ENCODE measurements around the gene PALB2.
A peak's percentile ranks its signal among the peaks of the same experiment; 100 is the strongest.

Gene PALB2

DNA sequence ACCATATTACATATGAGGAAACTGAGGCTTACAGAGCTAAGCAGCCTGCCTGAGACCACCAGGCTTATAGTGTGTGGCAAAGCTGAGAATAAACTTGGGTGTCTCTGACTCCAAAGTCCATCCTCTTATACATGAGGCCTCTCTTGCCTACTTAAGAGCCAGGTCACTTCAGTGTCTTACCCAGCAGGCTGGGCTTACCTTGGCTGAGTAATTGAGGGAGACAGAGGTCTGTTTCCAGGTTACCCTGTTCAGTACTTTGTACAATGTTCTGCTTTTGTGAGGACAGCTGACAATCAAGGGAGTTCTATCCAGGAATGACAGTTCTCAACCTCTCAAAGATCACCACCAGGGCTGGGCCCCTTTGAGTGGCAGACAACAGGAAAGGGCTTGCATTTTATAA, 59.3 kb downstream of the PALB2 start:
- no peaks in the 10 kb centered on the region for H3K9me3 Mint-ChIP-seq
- no peak overlapping the region for H3K27ac Mint-ChIP-seq
- no peaks in the 10 kb centered on the region for H3K27me3 Mint-ChIP-seq
- DNase-seq (no peak), ATAC-seq (replicated peaks) (no peak)
- no peaks in the 10 kb centered on the region for H3K4me1 Mint-ChIP-seq
- no peak overlapping the region for H3K4me3 Mint-ChIP-seq
- peaks cover 28 to 47% of the 10 kb centered on the region in 2 donors for H3K36me3 Mint-ChIP-seq

DNA sequence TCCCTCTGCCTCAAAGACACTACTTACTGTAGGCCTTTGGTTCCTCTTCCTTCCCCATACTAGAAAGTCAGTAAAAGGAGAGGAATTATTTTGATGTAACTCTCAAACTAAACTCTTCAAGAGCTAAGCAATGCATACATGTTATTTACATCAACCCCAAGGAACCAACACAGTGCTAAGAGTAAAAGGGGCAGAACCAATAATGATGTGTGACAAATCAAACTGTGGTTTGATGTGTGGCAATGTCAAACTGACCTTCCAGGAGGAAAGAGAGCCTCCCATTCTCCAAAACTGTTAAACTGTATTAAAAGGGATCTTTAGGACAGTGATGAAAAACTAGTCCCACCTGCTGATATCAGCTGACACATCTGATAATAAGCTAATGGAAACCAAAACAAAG, 60.7 kb downstream of the PALB2 start:
- Mint-ChIP-seq H3K36me3 (peaks cover 31 to 56% of the 10 kb centered on the region in 2 donors), H3K4me1 (no peaks in the 10 kb centered on the region), H3K4me3 (no peak overlapping the region), H3K27me3 (no peaks in the 10 kb centered on the region), H3K9me3 (no peaks in the 10 kb centered on the region), H3K27ac (no peak overlapping the region)
- DNase-seq (no peak), ATAC-seq (replicated peaks) (no peak)

DNA sequence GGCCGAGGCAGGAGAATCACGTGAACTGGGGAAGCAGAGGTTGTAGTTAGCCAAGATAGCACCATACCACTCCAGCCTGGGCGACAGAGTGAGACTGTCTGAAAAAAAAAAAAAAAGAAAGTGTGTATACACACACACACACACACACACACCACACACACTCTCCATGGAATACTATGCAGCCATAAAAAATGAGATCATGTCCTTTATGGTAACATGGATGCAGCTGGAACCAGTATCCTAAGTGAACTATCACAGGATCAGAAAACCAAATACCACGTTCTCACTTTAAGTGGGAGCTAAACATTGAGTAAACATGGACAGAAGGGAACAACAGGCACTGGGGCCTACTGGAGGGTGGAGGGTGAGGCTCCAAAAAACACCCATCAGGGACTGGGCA, 61.7 kb downstream of the PALB2 start:
- ATAC-seq (replicated peaks) (no peak), DNase-seq (no peak)
- peaks cover 33 to 61% of the 10 kb centered on the region in 2 donors for H3K36me3 Mint-ChIP-seq
- no peak overlapping the region for H3K4me3 Mint-ChIP-seq
- H3K9me3 Mint-ChIP-seq: no peaks in the 10 kb centered on the region
- H3K27ac Mint-ChIP-seq: no peak overlapping the region
- H3K27me3 Mint-ChIP-seq: no peaks in the 10 kb centered on the region
- H3K4me1 Mint-ChIP-seq: no peaks in the 10 kb centered on the region

DNA sequence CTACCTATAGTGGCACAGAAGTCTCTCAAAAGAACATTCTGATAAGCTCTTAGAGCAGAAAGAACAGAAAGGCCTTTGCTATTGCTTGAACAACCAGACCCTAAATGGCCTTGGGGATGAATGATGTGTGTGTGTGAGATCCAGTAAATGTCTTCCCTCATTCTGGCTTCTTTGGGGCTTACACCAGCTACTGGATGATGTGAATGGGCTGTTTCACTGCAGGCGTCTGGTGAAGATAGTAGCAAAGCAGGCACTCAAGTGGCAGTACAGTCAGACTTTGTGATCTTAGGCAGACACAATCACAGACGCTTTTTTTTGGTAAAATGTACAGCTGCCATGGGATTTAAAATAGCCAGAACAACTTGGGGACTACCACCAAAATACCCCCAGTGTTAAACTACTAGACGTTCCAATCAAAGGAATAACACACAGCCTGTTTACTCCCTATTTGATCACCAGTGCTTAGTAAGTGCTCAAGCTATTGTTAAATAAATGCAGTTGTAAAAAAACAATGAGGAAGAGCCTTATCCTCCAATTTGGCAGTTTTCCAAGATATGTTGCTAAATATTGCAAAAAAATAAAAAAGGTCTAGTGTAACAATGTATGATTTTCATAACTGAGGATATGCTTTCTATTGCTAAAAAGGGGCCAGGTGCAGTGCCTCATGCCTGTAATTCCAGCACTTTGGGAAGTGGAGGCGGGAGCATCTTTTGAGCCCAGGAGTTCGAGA, 62.8 kb downstream of the PALB2 start:
- H3K27ac Mint-ChIP-seq: no peak overlapping the region
- DNase-seq: no peak

DNA sequence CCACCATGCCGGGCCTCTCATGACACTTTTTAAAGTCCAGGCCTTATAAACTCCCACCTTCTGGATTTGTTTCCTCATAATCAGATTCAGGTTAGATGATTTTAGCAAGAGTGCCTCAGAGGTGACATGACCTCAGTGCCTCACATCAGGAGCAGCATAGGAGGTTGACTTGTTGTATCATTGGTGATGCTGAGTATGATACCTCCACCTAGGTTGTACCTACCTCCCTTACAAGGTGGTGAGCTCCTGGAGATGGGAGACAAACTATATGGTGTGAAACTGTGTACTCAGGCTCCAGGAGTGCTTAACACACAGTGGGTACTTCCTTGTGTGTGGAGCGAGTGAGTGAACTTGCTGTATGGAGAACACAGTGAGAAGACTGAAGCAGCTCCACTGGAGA, 63.6 kb downstream of the PALB2 start:
- Mint-ChIP-seq H3K4me3 (no peak overlapping the region), H3K36me3 (peaks cover 32 to 63% of the 10 kb centered on the region in 2 donors), H3K27me3 (no peaks in the 10 kb centered on the region)

More for the DNA sequence above, 62.8 kb downstream of the PALB2 start:
- Mint-ChIP-seq H3K4me3 (no peak overlapping the region), H3K36me3 (peaks cover 37 to 66% of the 10 kb centered on the region in 2 donors), H3K9me3 (no peaks in the 10 kb centered on the region), H3K4me1 (no peaks in the 10 kb centered on the region), H3K27me3 (no peaks in the 10 kb centered on the region)
- ATAC-seq (replicated peaks): no peak

DNA sequence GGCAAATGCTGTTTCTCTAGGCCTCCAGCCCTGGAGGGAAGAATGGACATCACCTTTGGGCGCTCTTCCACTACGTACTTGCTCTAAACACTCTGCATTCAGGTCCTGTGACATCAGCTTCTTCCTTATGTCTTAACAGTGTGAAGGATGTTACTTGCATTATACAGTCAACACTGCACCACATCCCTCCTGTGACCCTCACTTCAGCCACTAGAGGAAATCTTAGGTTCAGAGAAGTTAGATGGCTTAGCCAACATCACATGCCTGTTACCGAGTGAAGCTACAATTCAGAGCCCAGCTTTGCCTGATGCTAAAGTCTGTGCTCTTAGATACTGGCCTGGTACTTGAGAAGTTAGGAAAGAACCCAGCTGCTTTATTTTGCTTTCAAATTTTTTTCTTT, 65.3 kb downstream of the PALB2 start:
- Mint-ChIP-seq H3K27me3 (no peaks in the 10 kb centered on the region), H3K9me3 (no peaks in the 10 kb centered on the region), H3K27ac (no peak overlapping the region), H3K36me3 (peaks cover 34 to 73% of the 10 kb centered on the region in 2 donors), H3K4me3 (no peak overlapping the region), H3K4me1 (peaks cover 7 to 10% of the 10 kb centered on the region in 2 donors)
- DNase-seq: no peak
- no peak for ATAC-seq (replicated peaks)

More for the DNA sequence above, 63.6 kb downstream of the PALB2 start:
- DNase-seq (no peak), ATAC-seq (replicated peaks) (no peak)
- Mint-ChIP-seq H3K27ac (peak overlapping the region; percentile 44), H3K9me3 (no peaks in the 10 kb centered on the region), H3K4me1 (no peaks in the 10 kb centered on the region)

DNA sequence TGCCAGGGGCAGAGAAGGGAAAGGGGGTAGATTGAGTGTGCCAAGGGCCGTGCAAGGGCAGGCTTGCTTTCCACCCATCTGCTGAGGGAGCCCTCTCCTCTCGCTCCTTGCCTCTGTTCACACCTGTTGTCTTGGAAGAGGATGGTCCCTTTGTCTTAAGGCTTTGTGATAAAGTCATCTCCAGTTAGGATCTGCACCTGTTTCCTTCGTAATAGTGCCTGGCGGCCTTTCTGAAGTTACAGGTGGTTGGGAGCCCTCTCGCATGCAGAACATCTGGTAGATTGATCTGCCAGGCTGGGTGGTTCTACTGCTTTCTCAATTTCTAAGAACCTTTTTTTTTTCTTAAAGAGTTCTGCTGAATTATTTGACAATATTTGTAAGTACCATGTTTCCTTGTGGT, 67.3 kb downstream of the PALB2 start:
- DNase-seq (no peak), ATAC-seq (replicated peaks) (no peak)
- Mint-ChIP-seq H3K27ac (no peak overlapping the region), H3K4me3 (no peak overlapping the region), H3K4me1 (peaks cover 20 to 22% of the 10 kb centered on the region in 2 donors), H3K36me3 (peaks cover 30 to 67% of the 10 kb centered on the region in 2 donors), H3K27me3 (no peaks in the 10 kb centered on the region), H3K9me3 (peaks cover 2 to 3% of the 10 kb centered on the region in 2 donors)

DNA sequence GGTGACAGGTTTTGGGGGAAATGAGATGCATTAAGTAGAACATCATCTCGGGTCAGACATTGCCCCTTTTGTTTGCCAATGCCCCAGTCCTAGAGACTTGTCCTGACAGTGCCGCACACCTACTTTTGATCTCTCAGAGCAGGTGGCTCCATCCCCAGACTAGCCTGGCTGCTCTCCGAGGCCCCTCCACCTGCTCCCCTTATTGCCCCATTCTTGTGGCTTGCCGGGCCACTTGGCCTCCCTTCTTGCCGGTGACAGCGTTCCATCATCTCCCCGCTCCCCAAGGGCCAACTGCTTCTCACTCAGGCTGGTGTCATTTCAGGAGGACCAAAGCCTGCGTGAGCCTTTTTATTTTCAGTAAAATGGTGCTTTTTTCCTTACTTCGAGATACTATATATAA, 68.7 kb downstream of the PALB2 start:
- DNase-seq: no peak
- Mint-ChIP-seq H3K9me3 (peaks cover 2 to 3% of the 10 kb centered on the region in 2 donors), H3K27me3 (no peaks in the 10 kb centered on the region), H3K4me1 (peaks cover 20 to 22% of the 10 kb centered on the region in 2 donors), H3K36me3 (peaks cover 34 to 69% of the 10 kb centered on the region in 2 donors), H3K4me3 (no peak overlapping the region), H3K27ac (no peak overlapping the region)
- no peak for ATAC-seq (replicated peaks)

DNA sequence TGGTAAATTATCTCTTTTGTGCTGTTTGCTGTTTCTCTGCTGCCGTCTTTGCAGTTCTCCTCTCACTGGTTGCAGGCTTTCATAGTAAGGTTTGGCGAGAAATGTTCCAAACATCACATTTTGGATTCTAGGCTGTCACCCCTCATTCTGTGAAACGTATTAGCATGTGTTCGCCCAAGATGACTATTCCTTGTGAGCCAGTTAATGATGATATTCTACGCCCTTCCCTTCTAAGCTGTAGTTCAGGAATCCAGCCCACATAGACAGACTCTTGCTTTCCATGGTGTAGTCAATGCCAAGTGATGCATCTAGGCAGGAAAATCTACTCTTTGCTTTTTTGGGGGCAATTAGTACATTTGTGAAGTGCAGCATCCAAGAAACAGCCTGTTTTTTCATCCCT, 69.2 kb downstream of the PALB2 start:
- H3K27me3 Mint-ChIP-seq: no peaks in the 10 kb centered on the region
- ATAC-seq (replicated peaks): no peak
- peaks cover 37 to 71% of the 10 kb centered on the region in 2 donors for H3K36me3 Mint-ChIP-seq
- no peak for DNase-seq
- H3K4me3 Mint-ChIP-seq: no peak overlapping the region
- no peak overlapping the region for H3K27ac Mint-ChIP-seq
- H3K9me3 Mint-ChIP-seq: peaks cover 2 to 3% of the 10 kb centered on the region in 2 donors
- H3K4me1 Mint-ChIP-seq: peaks cover 20 to 22% of the 10 kb centered on the region in 2 donors

DNA sequence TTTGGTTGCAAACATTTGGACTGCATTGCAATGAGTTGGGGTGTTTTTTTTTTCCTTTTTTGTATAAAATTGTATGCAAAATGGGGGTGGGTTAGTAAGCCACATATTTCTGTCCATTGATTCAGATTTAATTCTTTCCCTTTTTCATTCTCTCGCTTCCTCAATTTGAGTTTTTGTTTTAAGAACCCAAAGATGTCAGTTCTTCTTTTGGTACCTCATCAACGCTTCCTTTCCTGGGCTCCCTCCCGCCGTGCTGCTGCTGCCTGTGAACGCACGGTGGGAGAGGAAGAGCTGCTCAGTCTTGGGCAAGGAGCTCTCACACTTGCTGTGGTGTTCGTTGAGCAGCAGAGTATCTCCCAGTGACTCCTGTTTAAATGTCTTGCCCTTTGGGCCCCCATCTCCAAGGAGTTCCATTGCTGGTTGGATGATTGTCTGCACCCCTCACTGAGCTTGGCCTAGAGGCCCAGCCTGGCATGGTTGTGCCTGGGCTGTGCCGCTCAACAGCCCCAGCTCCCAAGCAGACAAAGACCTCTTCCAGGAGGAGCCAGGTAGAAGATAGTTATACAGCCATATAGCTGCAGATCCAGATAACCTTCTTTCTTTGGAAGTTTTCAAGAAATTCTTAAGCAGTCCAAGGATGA, 70.0 kb downstream of the PALB2 start:
- no peaks in the 10 kb centered on the region for H3K27me3 Mint-ChIP-seq

DNA sequence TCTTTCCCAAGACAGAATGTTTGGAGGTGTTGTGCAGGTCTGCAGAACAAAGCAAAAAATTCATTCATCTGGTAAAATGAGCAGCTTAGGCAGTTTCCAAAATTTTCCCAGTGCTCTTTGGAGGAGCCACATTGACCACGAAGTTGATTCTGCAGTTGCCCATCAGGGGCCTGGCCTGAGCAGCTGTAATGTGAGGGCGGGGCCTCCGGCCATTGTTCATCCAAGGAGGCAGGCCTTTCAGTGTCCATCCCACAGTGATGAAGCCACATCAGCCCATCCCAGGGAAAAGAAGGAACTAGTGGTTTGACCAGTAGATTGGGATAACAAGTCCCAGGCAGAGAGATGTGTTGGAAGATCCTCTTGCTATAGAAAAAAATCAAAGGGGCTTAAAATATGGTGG, 73.5 kb downstream of the PALB2 start:
- peaks cover 22 to 23% of the 10 kb centered on the region in 2 donors for H3K4me1 Mint-ChIP-seq
- no peaks in the 10 kb centered on the region for H3K27me3 Mint-ChIP-seq
- DNase-seq (no peak), ATAC-seq (replicated peaks) (no peak)
- no peak overlapping the region for H3K4me3 Mint-ChIP-seq
- peaks cover 49 to 73% of the 10 kb centered on the region in 2 donors for H3K36me3 Mint-ChIP-seq
- peak overlapping the region; percentile 25 for H3K27ac Mint-ChIP-seq
- peaks cover 2 to 3% of the 10 kb centered on the region in 2 donors for H3K9me3 Mint-ChIP-seq

More for the DNA sequence above, 70.0 kb downstream of the PALB2 start:
- Mint-ChIP-seq H3K4me3 (peak overlapping the region in 1 of 2 donors; percentile 17), H3K4me1 (peaks cover 20 to 22% of the 10 kb centered on the region in 2 donors), H3K36me3 (peaks cover 37 to 71% of the 10 kb centered on the region in 2 donors), H3K27ac (peak overlapping the region; percentile 92), H3K9me3 (peaks cover 2 to 3% of the 10 kb centered on the region in 2 donors)
- ATAC-seq (replicated peaks) (peak; percentile 95), DNase-seq (peak; percentile 13)

DNA sequence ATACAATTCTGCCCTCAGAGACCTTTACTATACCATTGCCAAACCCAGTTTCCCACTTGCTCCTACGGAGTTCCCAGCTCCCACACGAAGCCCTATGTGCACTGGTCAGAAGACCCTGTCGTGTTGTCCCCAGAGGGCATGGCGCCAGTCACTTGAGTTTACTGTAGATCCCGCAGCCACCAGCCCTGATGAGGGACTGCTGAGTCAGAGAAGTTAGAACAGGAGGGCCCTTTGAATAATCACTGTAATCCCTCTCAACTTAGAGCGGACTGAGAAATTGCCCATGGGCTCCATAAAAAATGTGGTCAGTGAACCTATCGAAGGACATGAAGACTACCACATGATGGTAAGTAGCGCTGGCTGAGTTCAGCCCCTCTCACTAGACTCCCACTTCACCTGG, 74.4 kb downstream of the PALB2 start:
- Mint-ChIP-seq H3K4me1 (peaks cover 20 to 22% of the 10 kb centered on the region in 2 donors), H3K27me3 (no peaks in the 10 kb centered on the region), H3K27ac (no peak overlapping the region), H3K36me3 (peaks cover 54 to 71% of the 10 kb centered on the region in 2 donors), H3K4me3 (no peak overlapping the region), H3K9me3 (peaks cover 2 to 3% of the 10 kb centered on the region in 2 donors)
- ATAC-seq (replicated peaks) (no peak), DNase-seq (no peak)

DNA sequence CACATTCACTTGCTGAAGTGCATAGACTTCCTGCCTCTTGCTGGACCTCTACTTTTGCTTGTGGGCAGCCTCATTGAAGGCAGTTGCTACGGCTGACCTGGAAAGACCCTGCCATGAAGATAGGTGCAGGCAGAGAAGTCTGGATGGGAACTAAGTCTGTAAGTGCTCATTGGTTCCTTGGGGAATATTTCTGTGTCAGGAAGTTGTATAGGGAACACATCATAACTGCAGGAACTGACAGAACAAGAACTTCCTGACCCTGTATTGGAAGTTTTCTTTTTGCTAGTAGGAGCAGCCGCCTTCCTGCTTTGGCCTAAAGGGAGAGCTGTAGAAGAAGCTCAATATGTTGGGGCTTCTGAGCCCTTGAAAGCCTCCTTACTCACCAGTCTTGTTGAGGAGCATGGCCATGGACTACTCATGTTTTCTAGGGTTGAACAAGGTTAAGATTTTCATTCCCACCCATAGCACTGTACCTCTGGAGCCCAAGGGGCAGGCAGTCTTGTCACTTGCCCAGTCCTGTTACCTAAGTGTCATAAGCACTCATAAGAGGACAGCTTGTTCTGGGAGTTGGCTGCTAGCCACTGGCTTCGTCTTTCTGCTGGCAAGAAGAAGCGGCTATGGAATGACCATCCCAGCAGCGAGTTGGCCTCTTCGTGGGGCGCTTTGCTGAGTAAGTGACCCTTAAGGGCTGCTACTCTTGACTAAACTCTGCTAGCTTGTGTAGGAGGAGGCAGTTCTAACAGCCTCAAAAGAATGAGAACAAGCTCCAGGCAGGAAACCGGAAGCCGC, 76.3 kb downstream of the PALB2 start:
- peaks cover 11 to 16% of the 10 kb centered on the region in 2 donors for H3K4me1 Mint-ChIP-seq
- ATAC-seq (replicated peaks): no peak
- peaks cover 2% of the 10 kb centered on the region in 2 donors for H3K9me3 Mint-ChIP-seq
- H3K27ac Mint-ChIP-seq: no peak overlapping the region
- H3K36me3 Mint-ChIP-seq: peaks cover 49 to 61% of the 10 kb centered on the region in 2 donors
- no peaks in the 10 kb centered on the region for H3K27me3 Mint-ChIP-seq
- no peak for DNase-seq
- H3K4me3 Mint-ChIP-seq: no peak overlapping the region

DNA sequence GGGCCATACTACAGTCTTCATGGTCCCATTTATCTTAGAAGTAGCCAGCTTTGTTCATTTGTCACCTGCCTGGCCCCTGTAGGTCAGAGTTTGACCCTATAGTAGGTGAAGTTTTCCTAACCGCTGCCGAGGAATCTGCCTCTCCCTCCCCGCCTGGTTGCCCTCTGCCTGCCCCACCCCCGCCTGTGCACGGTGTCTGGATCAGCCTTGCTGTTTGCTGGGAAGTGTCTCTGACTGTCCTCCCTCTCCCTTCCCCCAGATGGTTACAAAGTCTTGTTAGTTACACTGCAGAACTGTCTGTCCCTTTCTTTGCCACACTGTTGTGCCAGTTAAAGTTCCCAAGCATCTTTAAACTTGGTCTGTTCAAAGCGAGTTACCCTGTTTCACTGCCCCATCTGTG, 77.9 kb downstream of the PALB2 start:
- Mint-ChIP-seq H3K36me3 (peaks cover 46 to 54% of the 10 kb centered on the region in 2 donors), H3K9me3 (no peaks in the 10 kb centered on the region), H3K4me1 (peaks cover 11 to 13% of the 10 kb centered on the region in 2 donors), H3K27me3 (no peaks in the 10 kb centered on the region), H3K27ac (peak overlapping the region; percentile 68), H3K4me3 (no peak overlapping the region)
- no peak for DNase-seq
- no peak for ATAC-seq (replicated peaks)
